HG02973 (cell line): ENCODE data around the gene NAT8L.

Source experiments
- ATAC-seq: cut with Tn5 transposase; IDR thresholded peaks from one replicate; pipeline ENCODE4 v1.9.1; 2021; ENCODE audit warnings: moderate library complexity; ENCODE audit not compliant: unreplicated experiment

Gene NAT8L

GRCh38 chr4:2073808-2074481 is 14.8 kb downstream of the NAT8L start:
- ATAC-seq: no peak

DNA sequence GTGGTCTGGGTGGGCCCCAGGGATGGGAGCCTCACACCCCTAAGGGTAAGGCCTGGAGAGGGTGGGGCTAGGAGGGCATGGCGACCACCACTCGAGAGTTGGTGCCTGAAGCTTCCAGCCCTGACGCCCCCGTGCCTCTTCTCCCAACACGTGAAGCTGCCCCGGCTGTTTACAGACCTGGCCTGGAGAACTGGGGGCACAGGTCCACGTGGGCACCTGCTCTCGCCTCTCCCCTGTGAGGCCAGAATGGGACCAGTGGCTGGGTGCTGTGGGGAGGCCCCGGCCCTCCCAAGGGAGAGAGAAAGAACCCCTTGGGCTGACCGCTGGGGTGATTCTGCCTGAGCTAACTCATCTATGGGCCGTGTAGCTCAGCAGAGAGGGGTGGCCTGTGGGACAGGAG is 15.5 kb downstream of the NAT8L start:
- ATAC-seq: no peak

DNA sequence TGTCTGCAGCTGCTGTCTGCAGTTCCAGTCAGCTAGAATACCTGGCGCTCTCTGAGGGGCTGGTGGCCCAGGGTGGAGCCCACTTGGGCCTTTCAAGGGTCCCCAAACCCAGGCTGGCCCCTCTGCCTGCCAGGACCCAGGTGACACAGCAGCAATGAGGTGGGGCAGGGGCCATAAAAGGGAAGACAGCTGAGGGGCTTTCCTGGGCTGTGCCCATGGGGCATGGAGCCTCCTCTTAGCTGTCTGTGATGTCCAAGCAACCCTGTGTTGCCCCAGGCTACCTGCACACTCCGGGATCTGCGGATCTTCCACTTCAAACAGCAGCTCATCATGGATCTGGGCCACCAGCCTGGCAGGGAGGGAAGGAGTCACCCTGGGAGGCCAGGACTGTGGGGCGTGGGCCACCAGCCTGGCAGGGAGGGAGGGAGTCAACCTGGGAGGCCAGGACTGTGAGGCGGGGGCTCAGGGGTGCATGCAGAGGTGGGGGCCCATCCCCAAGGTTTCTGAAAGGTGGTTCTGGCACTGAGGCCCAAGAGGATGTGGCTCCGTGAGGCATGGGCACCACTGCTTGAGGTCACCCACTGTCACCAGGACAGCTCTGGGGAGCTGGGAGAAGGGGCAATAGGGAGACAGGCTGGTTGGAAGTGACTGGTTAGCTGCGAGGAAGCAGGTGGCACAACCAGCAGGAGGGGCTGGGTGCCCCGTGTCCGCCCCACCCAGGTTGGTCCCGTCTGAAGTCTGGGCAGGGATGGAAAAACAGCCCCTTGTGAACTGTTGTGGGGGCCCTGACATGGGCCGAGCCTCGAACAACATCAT is 16.3 kb downstream of the NAT8L start:
- no peak for ATAC-seq

- no peak for ATAC-seq
Measured at GRCh38 chr4:2075987-2076907, 17.1 kb downstream of the NAT8L start.

DNA sequence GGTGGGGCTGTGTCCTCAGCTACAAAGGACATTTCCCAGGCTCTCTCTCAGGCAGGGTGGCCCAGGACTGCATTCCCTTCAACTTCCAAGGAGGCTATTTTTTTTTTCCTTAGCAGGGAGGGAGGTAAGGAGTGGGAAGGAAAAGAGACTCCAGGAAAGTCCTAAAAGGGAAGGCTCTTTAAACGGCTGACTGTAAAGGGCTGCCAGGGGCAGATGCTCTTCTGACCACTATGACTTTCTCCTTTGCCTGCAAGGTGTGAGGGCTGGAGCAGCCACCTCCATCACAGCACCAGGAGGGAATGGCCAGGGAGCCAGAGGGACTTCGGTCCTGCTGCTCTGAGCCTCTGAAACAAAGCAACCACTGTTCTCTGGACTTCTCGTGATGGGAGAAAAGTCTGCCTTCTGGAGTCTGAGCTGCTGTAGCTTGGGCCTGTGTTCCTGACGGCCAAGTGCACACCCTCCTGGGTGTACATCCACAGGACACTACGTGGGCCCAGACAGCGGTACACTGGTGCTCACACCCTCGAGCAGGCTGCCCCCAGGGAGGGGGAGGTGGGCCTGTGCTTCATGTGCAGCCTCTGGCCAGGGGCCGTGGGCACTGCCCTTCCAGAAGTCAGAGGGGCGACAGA is 17.9 kb downstream of the NAT8L start:
- no peak for ATAC-seq

- ATAC-seq: no peak
Measured at GRCh38 chr4:2077537-2078460, 18.7 kb downstream of the NAT8L start.

GRCh38 chr4:2078584-2078983 is 19.5 kb downstream of the NAT8L start:
- no peak for ATAC-seq

DNA sequence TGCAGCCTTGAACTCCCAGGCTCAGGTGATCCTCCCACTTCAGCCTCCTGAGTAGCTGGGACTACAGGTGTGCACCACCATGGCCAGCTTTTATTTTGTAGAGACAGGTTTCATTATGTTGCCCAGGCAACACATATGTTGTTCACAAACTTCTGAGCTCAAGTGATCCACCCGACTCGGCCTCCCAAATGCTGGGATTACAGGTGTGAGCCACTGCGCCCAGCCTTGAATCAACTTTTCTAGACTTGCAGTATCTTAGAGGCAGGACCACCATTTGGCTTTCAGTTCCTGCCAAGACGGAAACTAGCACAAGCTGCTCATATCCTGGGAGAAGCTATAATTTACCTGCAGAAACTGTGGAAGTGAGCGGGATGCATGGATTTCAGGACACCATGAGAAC is 19.9 kb downstream of the NAT8L start:
- no peak for ATAC-seq

DNA sequence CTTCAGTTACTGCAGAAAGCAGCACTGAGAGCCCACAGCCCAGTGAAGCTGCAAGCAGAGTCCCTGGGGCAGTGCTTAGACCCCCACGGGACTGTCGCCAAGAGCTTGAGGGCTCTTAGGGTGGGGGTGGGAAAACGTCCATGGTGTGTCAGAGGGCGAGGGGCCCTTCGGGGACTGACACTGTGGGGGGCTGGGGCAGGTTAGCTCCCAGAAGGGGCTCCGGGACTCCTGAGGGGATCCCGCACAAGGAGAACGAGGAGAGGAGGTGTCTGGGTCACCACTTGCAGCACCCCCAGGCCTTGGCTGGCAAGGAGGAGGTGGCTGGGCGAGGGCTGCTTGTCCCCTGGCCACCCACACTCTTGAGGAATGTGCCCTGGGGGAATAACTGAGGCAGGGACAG is 20.8 kb downstream of the NAT8L start:
- ATAC-seq: no peak

- ATAC-seq: no peak
Measured at GRCh38 chr4:2080429-2081300, 21.5 kb downstream of the NAT8L start.

GRCh38 chr4:2081540-2081939 is 22.4 kb downstream of the NAT8L start:
- no peak for ATAC-seq

DNA sequence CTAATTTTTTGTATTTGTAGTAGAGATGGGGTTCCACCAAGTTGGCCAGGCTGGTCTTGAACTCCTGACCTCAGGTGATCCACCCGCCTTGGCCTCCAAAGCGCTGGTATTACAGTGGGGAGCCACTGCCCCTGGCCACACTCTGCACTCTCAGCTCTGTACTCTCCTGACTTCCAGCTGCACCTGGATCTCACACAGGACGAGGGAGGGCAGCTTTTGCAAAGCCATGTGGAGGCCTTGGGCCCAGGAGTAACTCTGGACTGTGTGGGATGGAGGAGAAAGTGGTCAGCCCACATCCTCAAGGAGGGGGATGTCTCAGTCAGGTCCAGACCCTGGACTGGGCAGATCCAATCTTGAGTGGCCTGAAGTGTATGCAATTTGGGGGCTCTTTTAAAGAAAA is 23.0 kb downstream of the NAT8L start:
- ATAC-seq: no peak

DNA sequence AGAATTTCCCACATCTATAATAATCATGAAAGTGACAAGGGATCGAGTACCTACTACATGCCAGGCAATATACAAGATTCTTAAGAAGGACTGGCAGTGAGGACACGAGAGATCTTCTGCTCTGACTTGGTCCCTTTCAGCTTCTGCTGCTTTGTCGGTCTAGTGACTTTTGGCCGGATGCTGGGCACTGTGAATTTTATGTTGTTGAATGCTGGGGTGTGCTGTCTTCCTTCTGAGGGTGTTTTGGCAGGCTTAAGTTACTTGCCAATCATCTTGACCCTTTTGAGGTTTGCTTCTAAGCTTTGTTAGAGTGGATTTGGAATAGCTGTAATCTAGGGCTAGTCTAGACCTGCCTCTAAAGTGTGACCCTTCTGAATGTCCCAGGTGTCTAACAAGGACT is 23.5 kb downstream of the NAT8L start:
- ATAC-seq: no peak

GRCh38 chr4:2083116-2083825 is 24.1 kb downstream of the NAT8L start:
- no peak for ATAC-seq

DNA sequence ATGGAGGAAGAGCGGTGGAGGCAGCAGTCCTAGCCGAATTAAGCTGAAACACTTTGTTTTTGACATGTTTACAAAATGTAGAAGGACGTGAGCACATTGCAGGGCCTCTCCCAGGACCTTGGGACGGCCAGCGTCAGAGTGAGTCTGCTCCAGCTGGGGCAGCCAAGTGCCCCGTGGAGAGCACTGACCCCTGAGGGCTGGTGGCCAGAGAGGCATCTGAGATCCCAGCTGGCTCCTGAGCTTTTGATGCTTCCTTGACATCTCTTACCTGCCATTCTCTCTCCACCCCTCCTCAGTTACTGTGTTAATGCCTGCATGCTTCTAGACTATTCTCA is 24.7 kb downstream of the NAT8L start:
- no peak for ATAC-seq

GRCh38 chr4:2084316-2084715 is 25.2 kb downstream of the NAT8L start:
- ATAC-seq: no peak

DNA sequence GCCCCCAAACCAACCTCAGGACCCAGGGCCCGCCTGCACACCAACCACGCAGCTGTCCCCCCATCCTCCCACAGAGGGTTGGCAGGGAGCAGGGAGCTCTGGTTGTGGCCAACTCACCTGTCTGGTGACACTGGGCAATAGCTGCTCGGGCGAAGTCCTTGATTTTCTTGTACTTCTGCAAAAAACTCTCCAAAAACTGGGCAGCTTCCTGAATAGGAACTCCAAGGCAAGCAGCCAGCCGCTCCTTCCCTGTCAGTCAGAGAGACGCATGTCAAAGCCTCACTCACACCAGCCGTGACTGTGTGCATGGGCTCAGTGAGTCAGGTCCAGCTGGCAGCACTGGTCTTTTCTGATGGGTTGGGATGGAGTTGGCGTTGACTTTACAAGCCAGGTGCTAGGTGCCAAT is 26.4 kb downstream of the NAT8L start:
- ATAC-seq: no peak

DNA sequence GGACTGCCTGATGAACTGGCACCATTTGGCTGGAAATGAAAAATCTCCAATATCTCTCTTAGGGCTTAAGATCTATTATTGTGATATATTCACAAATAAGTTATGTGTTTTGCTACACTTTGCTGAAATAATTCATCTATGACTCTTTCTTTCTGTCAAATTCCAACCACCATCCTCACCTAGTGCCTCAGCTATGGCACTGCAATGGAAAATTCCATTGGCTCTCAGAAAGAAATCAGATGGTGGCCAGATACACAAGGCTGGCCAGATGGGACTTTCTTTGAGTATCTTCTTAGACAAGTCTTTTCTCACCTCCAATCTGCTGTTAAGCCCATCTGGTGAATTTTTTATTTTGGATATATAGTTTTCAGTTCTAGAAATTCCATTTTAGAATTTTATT is 28.0 kb downstream of the NAT8L start:
- ATAC-seq: no peak

DNA sequence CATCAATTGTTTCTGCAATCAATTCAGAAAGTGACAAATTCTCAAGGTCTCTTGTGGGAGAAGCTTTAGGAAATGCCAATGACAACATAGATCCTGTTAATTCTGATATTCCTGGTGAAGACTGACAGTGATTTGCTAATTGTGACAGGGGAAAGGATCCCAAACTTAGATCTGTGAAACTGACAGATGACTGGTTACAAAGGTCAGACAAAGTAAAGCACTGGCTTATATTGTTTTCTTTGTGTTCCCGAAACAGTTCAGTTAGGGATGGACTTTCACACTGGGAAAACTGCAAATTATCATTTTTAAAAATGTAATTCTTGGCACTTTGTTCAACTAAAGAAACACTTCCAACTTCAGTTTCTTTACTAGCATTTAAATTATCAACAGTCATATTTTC is 30.1 kb downstream of the NAT8L start:
- ATAC-seq: no peak
